Thyroid gland (tissue), 4 donors: Measurements from ENCODE around the gene ZNF324.

Experiments
- CTCF ChIP-seq, 6 experiments: fragments of 200-600 bp in 3 of 6; fragments of 450-650 bp in 3 of 6; sonication (generic) in 3 of 6; IDR thresholded peaks; one replicate each; pipeline ENCODE4 v1.5.1; 2016 to 2019; ENCODE audit warnings: antibody characterized with exemption in 6 of 6, mild to moderate bottlenecking in 2 of 6, inconsistent platforms in 1 of 6, moderate library complexity in 1 of 6
- POLR2A ChIP-seq, 2 donors: fragments of 450-650 bp; IDR thresholded peaks; one replicate each; pipeline ENCODE4 v1.6.1; 2017; ENCODE audit warnings: antibody characterized with exemption in 2 of 2, mild to moderate bottlenecking in 2 of 2, moderate library complexity in 1 of 2

GRCh38 chr19:58499021-58499927 is 32.4 kb downstream of the ZNF324 start:
- TF ChIP-seq CTCF (IDR thresholded peaks at IDR 0.05) (peak in 2 of 6 experiments; percentile 8 to 30), POLR2A (IDR thresholded peaks at IDR 0.05) (peak in 1 of 2 donors; percentile 69)
